Caki2 (cell line): ENCODE measurements around the gene NDUFV1. TPM values are rescaled to one million over a fixed set of nuclear protein-coding genes. Genes with fewer than 3 reads are reported as not detected.

Source experiments
- total RNA-seq: library from RNA; depleted of rRNA; stranded (reverse); fragments of >200 nt; shearing (Covaris generic); gene quantifications from 2 replicates; pipeline ENCODE4 v1.2.3, GENCODE V29; 2014; ENCODE audit warnings: low replicate concordance; rRNA removed

The NDUFV1 gene
- total RNA-seq, 1 experiment from 2014 or later, result 237 TPM

Other genes starting within 250 kb of the NDUFV1 start
- gene CLCF1, start 233.3 kb upstream of the NDUFV1 start, total RNA-seq, result 6.5 and 13.4 TPM in 2 replicates
- gene RAD9A, start 214.9 kb upstream of the NDUFV1 start, total RNA-seq, result 24.4 and 26.6 TPM in 2 replicates
- gene PPP1CA, start 205.1 kb upstream of the NDUFV1 start, total RNA-seq, result 251 and 260 TPM in 2 replicates
- 1.6 TPM in 1 of 2 replicates, not detected in the other for gene TBC1D10C, start 202.9 kb upstream of the NDUFV1 start, total RNA-seq
- gene CARNS1, start 191.3 kb upstream of the NDUFV1 start, total RNA-seq, result 0.03 TPM in 1 of 2 replicates, not detected in the other
- gene RPS6KB2, start 178.4 kb upstream of the NDUFV1 start, total RNA-seq, result 42.9 and 46.6 TPM in 2 replicates
- gene PTPRCAP, start 169.3 kb upstream of the NDUFV1 start, total RNA-seq, result not detected in 2 replicates
- 128 and 140 TPM in 2 replicates for gene CORO1B, start 163.5 kb upstream of the NDUFV1 start, total RNA-seq
- gene GPR152, start 154.2 kb upstream of the NDUFV1 start, total RNA-seq, result not detected in 2 replicates
- gene CABP4, start 151.6 kb upstream of the NDUFV1 start, total RNA-seq, result 1.6 and 10.8 TPM in 2 replicates
- gene TMEM134, start 137.7 kb upstream of the NDUFV1 start, total RNA-seq, result 99.8 and 100 TPM in 2 replicates
- gene AIP, start 123.9 kb upstream of the NDUFV1 start, total RNA-seq, result 91.4 and 117 TPM in 2 replicates
- 43.8 and 48.4 TPM in 2 replicates for gene PITPNM1, start 101.6 kb upstream of the NDUFV1 start, total RNA-seq
- gene CDK2AP2, start 98.8 kb upstream of the NDUFV1 start, total RNA-seq, result 43.6 and 56.9 TPM in 2 replicates
- gene CABP2, start 83.5 kb upstream of the NDUFV1 start, total RNA-seq, result not detected in 2 replicates
- not detected in 2 replicates for gene GSTP1, start 23.1 kb upstream of the NDUFV1 start, total RNA-seq
- gene NUDT8, start 23.0 kb downstream of the NDUFV1 start, total RNA-seq, result 51.3 and 52.9 TPM in 2 replicates
- gene TBX10, start 32.8 kb downstream of the NDUFV1 start, total RNA-seq, result not detected in 2 replicates
- gene ACY3, start 43.8 kb downstream of the NDUFV1 start, total RNA-seq, result 6.0 TPM in 1 of 2 replicates, not detected in the other
- not detected in 2 replicates for gene ALDH3B2, start 67.7 kb downstream of the NDUFV1 start, total RNA-seq